ENCODE data around the gene CAMSAP1.

GRCh38 chr9:135848341-135849047, 58.9 kb downstream of the CAMSAP1 start:
- TF ChIP-seq, protein P1, sequence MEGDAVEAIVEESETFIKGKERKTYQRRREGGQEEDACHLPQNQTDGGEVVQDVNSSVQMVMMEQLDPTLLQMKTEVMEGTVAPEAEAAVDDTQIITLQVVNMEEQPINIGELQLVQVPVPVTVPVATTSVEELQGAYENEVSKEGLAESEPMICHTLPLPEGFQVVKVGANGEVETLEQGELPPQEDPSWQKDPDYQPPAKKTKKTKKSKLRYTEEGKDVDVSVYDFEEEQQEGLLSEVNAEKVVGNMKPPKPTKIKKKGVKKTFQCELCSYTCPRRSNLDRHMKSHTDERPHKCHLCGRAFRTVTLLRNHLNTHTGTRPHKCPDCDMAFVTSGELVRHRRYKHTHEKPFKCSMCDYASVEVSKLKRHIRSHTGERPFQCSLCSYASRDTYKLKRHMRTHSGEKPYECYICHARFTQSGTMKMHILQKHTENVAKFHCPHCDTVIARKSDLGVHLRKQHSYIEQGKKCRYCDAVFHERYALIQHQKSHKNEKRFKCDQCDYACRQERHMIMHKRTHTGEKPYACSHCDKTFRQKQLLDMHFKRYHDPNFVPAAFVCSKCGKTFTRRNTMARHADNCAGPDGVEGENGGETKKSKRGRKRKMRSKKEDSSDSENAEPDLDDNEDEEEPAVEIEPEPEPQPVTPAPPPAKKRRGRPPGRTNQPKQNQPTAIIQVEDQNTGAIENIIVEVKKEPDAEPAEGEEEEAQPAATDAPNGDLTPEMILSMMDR (IDR thresholded peaks at IDR 0.05) = no peak
- no peak for TF ChIP-seq POLR2A (IDR thresholded peaks at IDR 0.05)
